Measurements from ENCODE around the gene KIAA1671. TPM values are rescaled to one million over a fixed set of nuclear protein-coding genes. Genes with fewer than 3 reads are reported as not detected.

Gene KIAA1671
- total and polyA plus RNA-seq, 2 donors (not counting 1 experiment from before 2014, with no cell fraction given) = 0.01 to 0.02 TPM

DNA sequence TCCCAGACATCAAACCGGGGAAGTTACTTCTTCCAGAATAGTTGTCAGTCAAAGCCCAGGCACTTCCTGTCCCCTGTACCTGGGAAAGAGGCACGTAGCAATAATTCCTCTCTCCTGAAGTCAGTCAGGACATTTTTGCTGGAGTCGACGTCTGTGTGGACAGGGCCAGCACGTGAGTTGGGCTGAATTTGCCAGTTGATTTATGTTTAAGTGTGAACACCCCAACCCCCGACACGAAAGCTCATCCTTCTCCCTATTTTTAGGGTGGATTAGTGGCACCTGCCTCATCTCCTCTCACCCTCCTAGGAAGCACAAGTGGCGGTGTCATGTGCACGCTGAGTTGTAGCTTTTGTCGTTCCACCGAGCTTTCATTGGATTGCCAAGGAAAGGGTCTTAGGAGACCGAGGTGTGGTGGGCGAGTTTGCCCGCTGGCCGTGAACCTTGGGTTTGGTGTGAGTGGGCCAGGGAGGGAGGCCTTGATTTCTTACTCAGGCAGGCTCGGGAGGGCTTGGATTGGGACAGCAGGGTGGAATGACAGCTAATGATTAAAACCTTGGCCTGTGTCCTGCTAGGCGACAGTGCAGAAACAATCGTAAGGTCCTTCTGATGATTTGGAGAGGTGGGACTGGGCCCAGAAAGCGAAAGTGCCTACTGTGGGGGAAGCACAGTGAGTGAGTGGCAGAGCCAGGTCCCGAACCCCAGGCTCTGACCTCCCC lies 160.2 kb downstream of the KIAA1671 start:
- H3K4me2 ChIP-seq (replicated peaks; ENCODE audit: low read depth, low read length, poor library complexity, severe bottlenecking) = no peak overlapping the region
- intact Hi-C loops (cut with micrococcal nuclease) = no loop called here

DNA sequence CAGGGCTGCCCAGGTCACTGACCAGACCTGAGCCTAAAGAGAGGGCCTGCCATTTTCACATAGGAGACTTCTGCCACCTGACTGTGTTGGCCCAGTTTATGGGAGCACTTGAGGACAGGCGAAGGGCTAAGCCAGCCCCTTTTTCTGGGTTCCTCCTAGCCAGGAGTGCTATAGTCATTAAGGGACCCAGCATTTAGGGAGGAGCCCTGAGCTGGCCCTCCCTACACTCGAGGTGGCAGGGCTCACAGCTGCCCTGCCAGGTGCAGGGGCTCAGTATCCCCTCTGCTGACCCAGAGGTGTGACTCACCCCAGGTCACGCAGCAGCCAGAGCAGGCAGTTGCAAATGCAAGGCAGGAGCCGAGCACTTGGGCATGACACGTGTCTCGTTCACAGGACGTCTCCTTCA lies 160.8 kb downstream of the KIAA1671 start:
- H3K79me2 ChIP-seq (ENCODE audit: control insufficient read depth, insufficient read depth, low read length) = no peaks in the 10 kb centered on the region
- no peaks in the 10 kb centered on the region for H3K36me3 ChIP-seq (replicated peaks in 1 of 2; ENCODE audit: control extremely low read depth in 1 of 2, control insufficient read depth in 1 of 2, extremely low read depth in 1 of 2, insufficient read depth in 2 of 2, low read length in 1 of 2)
- no peak for ATAC-seq (ENCODE audit: low read depth)
- ChIA-PET POLR2A (no interaction called here), CTCF (no interaction called here)
- no peak overlapping the region for H3K4me3 ChIP-seq (ENCODE audit: control extremely low read depth in 1 of 5, extremely low read depth in 1 of 5, insufficient read depth in 1 of 5, low read depth in 2 of 5, low read length in 4 of 5)
- DNase-seq = no peak
- intact Hi-C loops (cut with micrococcal nuclease) = no loop called here
- 84% methylated on average over 7 of the region's 7 CpGs for WGBS (ENCODE audit: insufficient coverage)
- H4K20me1 ChIP-seq (ENCODE audit: control insufficient read depth, insufficient read depth, low read length, poor library complexity, severe bottlenecking) = no peaks in the 10 kb centered on the region
- peaks cover 3% of the 10 kb centered on the region for H3K9me3 Mint-ChIP-seq (ENCODE audit: insufficient read depth)
- H2AFZ ChIP-seq (ENCODE audit: insufficient read depth, low read depth, low read length, poor library complexity, severe bottlenecking) = no peak overlapping the region
- no peak overlapping the region for H3K9ac ChIP-seq (ENCODE audit: low read length)
- peaks cover 54% of the 10 kb centered on the region for H3K27me3 Mint-ChIP-seq
- H3K27ac ChIP-seq (ENCODE audit: low read length in 2 of 2) = no peak overlapping the region
- peaks cover 13 to 17% of the 10 kb centered on the region in 2 donors for H3K4me1 ChIP-seq (ENCODE audit: control insufficient read depth in 2 of 2, insufficient read depth in 2 of 2, low read length in 2 of 2)
- no peak overlapping the region for H3K27ac Mint-ChIP-seq
- TF ChIP-seq EZH2 (IDR thresholded peaks at IDR 0.05; ENCODE audit: borderline replicate concordance, insufficient read depth, low read depth, low read length, poor library complexity, severe bottlenecking) = no peak
- TF ChIP-seq, protein P1, sequence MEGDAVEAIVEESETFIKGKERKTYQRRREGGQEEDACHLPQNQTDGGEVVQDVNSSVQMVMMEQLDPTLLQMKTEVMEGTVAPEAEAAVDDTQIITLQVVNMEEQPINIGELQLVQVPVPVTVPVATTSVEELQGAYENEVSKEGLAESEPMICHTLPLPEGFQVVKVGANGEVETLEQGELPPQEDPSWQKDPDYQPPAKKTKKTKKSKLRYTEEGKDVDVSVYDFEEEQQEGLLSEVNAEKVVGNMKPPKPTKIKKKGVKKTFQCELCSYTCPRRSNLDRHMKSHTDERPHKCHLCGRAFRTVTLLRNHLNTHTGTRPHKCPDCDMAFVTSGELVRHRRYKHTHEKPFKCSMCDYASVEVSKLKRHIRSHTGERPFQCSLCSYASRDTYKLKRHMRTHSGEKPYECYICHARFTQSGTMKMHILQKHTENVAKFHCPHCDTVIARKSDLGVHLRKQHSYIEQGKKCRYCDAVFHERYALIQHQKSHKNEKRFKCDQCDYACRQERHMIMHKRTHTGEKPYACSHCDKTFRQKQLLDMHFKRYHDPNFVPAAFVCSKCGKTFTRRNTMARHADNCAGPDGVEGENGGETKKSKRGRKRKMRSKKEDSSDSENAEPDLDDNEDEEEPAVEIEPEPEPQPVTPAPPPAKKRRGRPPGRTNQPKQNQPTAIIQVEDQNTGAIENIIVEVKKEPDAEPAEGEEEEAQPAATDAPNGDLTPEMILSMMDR (IDR thresholded peaks at IDR 0.05) = no peak
- H3K4me2 ChIP-seq (replicated peaks; ENCODE audit: low read depth, low read length, poor library complexity, severe bottlenecking) = no peak overlapping the region
- H3K9me3 ChIP-seq (ENCODE audit: control extremely low read depth in 1 of 3, control insufficient read depth in 2 of 3, insufficient read depth in 1 of 3, low read length in 2 of 3) = peaks cover 0 to 18% (median 3%) of the 10 kb centered on the region in 3 donors
- H3K27me3 ChIP-seq (replicated peaks in 1 of 4; ENCODE audit: control extremely low read depth in 1 of 4, control insufficient read depth in 3 of 4, insufficient read depth in 4 of 4, low read length in 3 of 4) = peaks cover 0 to 39% (median 9%) of the 10 kb centered on the region in 4 experiments
- no peak overlapping the region for H3K4me3 Mint-ChIP-seq
- peaks cover 13% of the 10 kb centered on the region for H3K4me1 Mint-ChIP-seq

More for the DNA sequence above, 160.2 kb downstream of the KIAA1671 start:
- Mint-ChIP-seq H3K4me3 (peak overlapping the region; percentile 37), H3K27ac (no peak overlapping the region), H3K4me1 (peaks cover 13% of the 10 kb centered on the region), H3K27me3 (peaks cover 59% of the 10 kb centered on the region), H3K9me3 (ENCODE audit: insufficient read depth) (peaks cover 3% of the 10 kb centered on the region)
- Histone ChIP-seq H3K4me3 (ENCODE audit: control extremely low read depth in 1 of 5, extremely low read depth in 1 of 5, insufficient read depth in 1 of 5, low read depth in 2 of 5, low read length in 4 of 5) (no peak overlapping the region), H3K9me3 (ENCODE audit: control extremely low read depth in 1 of 3, control insufficient read depth in 2 of 3, insufficient read depth in 1 of 3, low read length in 2 of 3) (peaks cover 0 to 20% (median 3%) of the 10 kb centered on the region in 3 donors), H3K27ac (ENCODE audit: low read length in 2 of 2) (no peak overlapping the region), H2AFZ (ENCODE audit: insufficient read depth, low read depth, low read length, poor library complexity, severe bottlenecking) (no peak overlapping the region), H4K20me1 (ENCODE audit: control insufficient read depth, insufficient read depth, low read length, poor library complexity, severe bottlenecking) (no peaks in the 10 kb centered on the region), H3K4me1 (ENCODE audit: control insufficient read depth in 2 of 2, insufficient read depth in 2 of 2, low read length in 2 of 2) (peaks cover 13 to 17% of the 10 kb centered on the region in 2 donors), H3K36me3 (replicated peaks in 1 of 2; ENCODE audit: control extremely low read depth in 1 of 2, control insufficient read depth in 1 of 2, extremely low read depth in 1 of 2, insufficient read depth in 2 of 2, low read length in 1 of 2) (no peaks in the 10 kb centered on the region), H3K9ac (ENCODE audit: low read length) (no peak overlapping the region), H3K79me2 (ENCODE audit: control insufficient read depth, insufficient read depth, low read length) (no peaks in the 10 kb centered on the region), H3K27me3 (replicated peaks in 1 of 4; ENCODE audit: control extremely low read depth in 1 of 4, control insufficient read depth in 3 of 4, insufficient read depth in 4 of 4, low read length in 3 of 4) (peaks cover 0 to 41% (median 9%) of the 10 kb centered on the region in 4 experiments)
- DNase-seq (no peak), ATAC-seq (ENCODE audit: low read depth) (no peak)
- WGBS (ENCODE audit: insufficient coverage) = 85% methylated on average over 14 of the region's 20 CpGs
- ChIA-PET CTCF (interaction anchor here (0.6 kb wide), 1 partner anchor 9 kb away, joined by 3 read pairs; no protein-coding TSS in a partner anchor), POLR2A (no interaction called here)
- no peak for TF ChIP-seq EZH2 (IDR thresholded peaks at IDR 0.05; ENCODE audit: borderline replicate concordance, insufficient read depth, low read depth, low read length, poor library complexity, severe bottlenecking)
- TF ChIP-seq, protein P1 (IDR thresholded peaks at IDR 0.05) = no peak
